Activated naive CD8-positive, alpha-beta T cell (primary cell): ENCODE measurements around the gene ATP9B.
"Not testable (repeated sequence)": the region's sequence is repeated elsewhere in the genome, so short reads cannot be mapped to it uniquely, and the experiment has no call there.

Experiments
- H3K27ac Mint-ChIP-seq: one replicate; pipeline ENCODE4 v1.8.0; 2021; ENCODE audit warnings: mixed read lengths
- H3K27me3 Mint-ChIP-seq: one replicate; pipeline ENCODE4 v1.8.0; 2021; ENCODE audit warnings: mixed read lengths
- H3K36me3 Mint-ChIP-seq: one replicate; pipeline ENCODE4 v1.8.0; 2021; ENCODE audit warnings: mixed read lengths
- H3K4me1 Mint-ChIP-seq: one replicate; pipeline ENCODE4 v1.8.0; 2021; ENCODE audit warnings: low read depth, mixed read lengths
- H3K4me3 Mint-ChIP-seq: one replicate; pipeline ENCODE4 v1.8.0; 2021; ENCODE audit warnings: mild to moderate bottlenecking, mixed read lengths
- H3K9me3 Mint-ChIP-seq: one replicate; pipeline ENCODE4 v1.8.0; 2021; ENCODE audit warnings: low read depth, mixed read lengths

Gene ATP9B

DNA sequence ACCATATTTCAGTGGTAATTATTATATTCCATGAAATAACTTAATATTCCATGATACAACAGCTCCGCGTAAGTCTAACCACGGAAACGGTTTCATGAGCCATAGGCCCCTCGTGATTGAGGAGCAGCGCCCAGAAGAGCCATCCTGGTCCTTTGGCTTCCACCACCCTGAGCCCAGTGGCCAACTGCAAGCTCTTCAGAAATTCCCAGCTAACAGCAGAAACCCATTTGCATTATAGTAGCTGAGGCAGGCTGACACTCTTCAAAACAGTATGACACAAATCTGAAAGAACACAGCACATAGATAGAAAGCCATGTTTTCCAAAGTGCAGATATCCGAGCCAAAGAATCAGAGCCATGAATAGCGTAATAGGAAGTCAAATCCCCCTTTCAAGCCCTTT is 205.6 kb downstream of the ATP9B start:
- H3K4me3 Mint-ChIP-seq = no peak overlapping the region
- H3K4me1 Mint-ChIP-seq = peaks cover 5% of the 10 kb centered on the region
- no peaks in the 10 kb centered on the region for H3K27me3 Mint-ChIP-seq
- H3K36me3 Mint-ChIP-seq = peaks cover 22% of the 10 kb centered on the region
- no peaks in the 10 kb centered on the region for H3K9me3 Mint-ChIP-seq
- no peak overlapping the region for H3K27ac Mint-ChIP-seq

- Mint-ChIP-seq H3K4me3 (no peak overlapping the region), H3K27ac (no peak overlapping the region), H3K4me1 (peaks cover 5% of the 10 kb centered on the region), H3K27me3 (no peaks in the 10 kb centered on the region), H3K36me3 (peaks cover 21% of the 10 kb centered on the region), H3K9me3 (no peaks in the 10 kb centered on the region)
Measured at GRCh38 chr18:79275461-79275860, 206.3 kb downstream of the ATP9B start.

DNA sequence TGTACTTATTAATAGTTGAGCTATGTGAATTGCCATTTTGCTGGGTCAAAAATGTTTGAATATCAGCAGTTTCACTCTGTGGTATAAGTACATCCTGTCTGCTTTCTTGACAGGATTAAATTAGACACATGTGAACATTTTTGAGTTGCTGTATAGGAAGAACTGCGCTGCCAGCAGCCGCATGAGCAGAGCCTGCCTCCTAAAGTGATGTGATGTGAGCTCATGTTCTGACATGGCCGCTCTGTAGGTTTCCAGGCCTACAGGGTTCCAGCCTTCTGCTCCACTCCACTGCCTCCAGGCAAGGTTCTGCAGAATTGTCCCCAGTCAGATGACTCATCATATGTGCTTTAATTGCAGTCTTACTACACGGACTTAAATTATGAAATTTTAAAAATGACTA is 206.8 kb downstream of the ATP9B start:
- H3K27ac Mint-ChIP-seq = no peak overlapping the region
- H3K27me3 Mint-ChIP-seq = no peaks in the 10 kb centered on the region
- no peaks in the 10 kb centered on the region for H3K9me3 Mint-ChIP-seq
- peaks cover 19% of the 10 kb centered on the region for H3K36me3 Mint-ChIP-seq
- peaks cover 5% of the 10 kb centered on the region for H3K4me1 Mint-ChIP-seq
- no peak overlapping the region for H3K4me3 Mint-ChIP-seq

GRCh38 chr18:79278896-79279295 is 209.7 kb downstream of the ATP9B start:
- Mint-ChIP-seq H3K4me3 (no peak overlapping the region), H3K36me3 (peaks cover 28% of the 10 kb centered on the region), H3K4me1 (peaks cover 5% of the 10 kb centered on the region), H3K9me3 (no peaks in the 10 kb centered on the region), H3K27me3 (no peaks in the 10 kb centered on the region), H3K27ac (no peak overlapping the region)

DNA sequence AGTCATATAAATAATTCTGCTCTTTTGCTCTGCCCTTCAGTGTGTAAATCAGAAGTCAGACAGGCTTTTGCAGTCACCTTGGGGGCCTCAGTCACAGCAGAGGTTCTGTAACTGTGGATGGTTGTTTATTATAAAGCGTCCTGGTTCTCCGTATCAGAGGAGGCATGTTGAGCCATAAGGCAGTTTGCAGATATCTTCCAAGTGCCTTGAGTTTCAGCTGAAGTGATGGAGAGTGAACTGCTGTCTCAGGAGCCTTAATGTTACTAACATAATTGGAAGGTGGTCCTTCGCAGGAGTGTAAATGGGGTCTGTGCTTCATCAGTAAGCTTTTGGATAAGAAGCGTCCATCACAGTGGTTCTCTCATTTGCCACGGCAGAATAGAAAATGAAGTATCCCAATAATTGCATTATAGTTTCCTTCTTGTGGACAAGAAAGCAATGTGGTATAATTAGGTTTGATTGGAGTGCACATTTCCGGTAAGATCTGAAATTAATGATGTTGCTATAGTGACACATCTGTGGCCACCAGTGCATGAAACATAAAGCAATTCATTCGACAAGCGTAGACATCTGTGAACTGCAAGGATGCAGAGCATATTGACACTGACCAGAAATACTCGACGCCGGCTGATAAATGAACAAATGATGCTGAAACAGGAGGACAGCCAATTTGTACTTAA is 214.1 kb downstream of the ATP9B start:
- no peaks in the 10 kb centered on the region for H3K4me1 Mint-ChIP-seq
- H3K36me3 Mint-ChIP-seq = peaks cover 27% of the 10 kb centered on the region
- no peak overlapping the region for H3K4me3 Mint-ChIP-seq
- H3K9me3 Mint-ChIP-seq = no peaks in the 10 kb centered on the region
- H3K27ac Mint-ChIP-seq = no peak overlapping the region
- H3K27me3 Mint-ChIP-seq = no peaks in the 10 kb centered on the region

DNA sequence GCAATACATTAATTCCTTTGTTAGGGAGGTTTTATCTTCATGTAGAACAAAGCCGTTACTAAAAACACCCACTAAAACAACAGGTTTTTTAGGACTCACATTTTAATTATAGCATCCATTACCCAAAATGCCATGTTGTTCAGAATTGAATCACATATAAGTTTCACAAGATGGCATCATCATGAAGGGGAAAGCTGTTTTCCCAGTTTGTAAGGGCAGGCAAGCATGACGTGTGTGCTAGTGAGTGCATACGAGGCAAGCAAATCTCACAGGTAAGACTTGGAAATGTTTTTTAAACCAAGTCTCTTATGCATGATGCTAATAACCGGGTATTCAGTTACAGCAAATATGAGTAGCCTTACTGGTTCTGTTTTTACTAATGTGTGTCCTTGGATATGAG is 214.7 kb downstream of the ATP9B start:
- peaks cover 23% of the 10 kb centered on the region for H3K36me3 Mint-ChIP-seq
- no peak overlapping the region for H3K27ac Mint-ChIP-seq

DNA sequence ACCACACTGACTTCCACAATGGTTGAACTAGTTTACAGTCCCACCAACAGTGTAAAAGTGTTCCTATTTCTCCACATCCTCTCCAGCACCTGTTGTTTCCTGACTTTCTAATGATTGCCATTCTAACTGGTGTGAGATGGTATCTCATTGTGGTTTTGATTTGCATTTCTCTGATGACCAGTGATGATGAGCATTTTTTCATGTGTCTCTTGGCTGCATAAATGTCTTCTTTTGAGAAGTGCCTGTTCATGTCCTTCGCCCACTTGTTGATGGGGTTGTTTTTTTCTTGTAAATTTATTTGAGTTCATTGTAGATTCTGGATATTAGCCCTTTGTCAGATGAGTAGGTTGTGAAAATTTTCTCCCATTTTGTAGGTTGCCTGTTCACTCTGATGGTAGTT is 216.0 kb downstream of the ATP9B start:
- not testable (repeated sequence) for H3K27me3 Mint-ChIP-seq, H3K4me3 Mint-ChIP-seq, H3K4me1 Mint-ChIP-seq, H3K9me3 Mint-ChIP-seq, H3K27ac Mint-ChIP-seq
- peaks cover 21% of the 10 kb centered on the region for H3K36me3 Mint-ChIP-seq

More for the DNA sequence above, 214.7 kb downstream of the ATP9B start:
- H3K4me1 Mint-ChIP-seq = no peaks in the 10 kb centered on the region
- no peak overlapping the region for H3K4me3 Mint-ChIP-seq
- no peaks in the 10 kb centered on the region for H3K27me3 Mint-ChIP-seq
- no peaks in the 10 kb centered on the region for H3K9me3 Mint-ChIP-seq

GRCh38 chr18:79290409-79290808 is 221.2 kb downstream of the ATP9B start:
- not testable (repeated sequence) for H3K36me3 Mint-ChIP-seq, H3K9me3 Mint-ChIP-seq, H3K27ac Mint-ChIP-seq, H3K27me3 Mint-ChIP-seq, H3K4me3 Mint-ChIP-seq
- peaks cover 14% of the 10 kb centered on the region for H3K4me1 Mint-ChIP-seq

GRCh38 chr18:79290876-79291275 is 221.7 kb downstream of the ATP9B start:
- H3K27me3 Mint-ChIP-seq = no peaks in the 10 kb centered on the region
- H3K4me3 Mint-ChIP-seq = no peak overlapping the region
- H3K4me1 Mint-ChIP-seq = peaks cover 14% of the 10 kb centered on the region
- no peaks in the 10 kb centered on the region for H3K9me3 Mint-ChIP-seq
- no peak overlapping the region for H3K27ac Mint-ChIP-seq
- peaks cover 11% of the 10 kb centered on the region for H3K36me3 Mint-ChIP-seq

DNA sequence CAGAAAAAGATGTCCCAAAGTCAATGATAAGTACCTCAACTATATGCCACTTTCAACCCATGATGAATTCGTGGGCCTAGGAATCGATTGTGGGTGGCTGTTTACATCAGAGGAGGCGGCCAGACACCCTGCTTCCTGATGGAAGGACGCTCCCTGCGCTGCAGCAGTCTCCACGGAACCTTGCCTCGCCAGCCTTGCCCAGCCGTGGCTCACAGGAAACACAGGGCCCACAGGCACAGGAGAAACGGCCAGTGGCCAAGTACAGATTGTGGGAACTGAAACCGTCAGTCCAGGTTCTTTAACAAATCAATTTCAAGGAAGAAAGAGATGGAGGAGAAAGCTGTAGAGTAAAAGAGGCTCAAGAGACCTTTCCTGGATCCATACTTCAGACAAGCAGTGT is 225.0 kb downstream of the ATP9B start:
- Mint-ChIP-seq H3K4me1 (peaks cover 11% of the 10 kb centered on the region), H3K9me3 (no peaks in the 10 kb centered on the region), H3K4me3 (no peak overlapping the region), H3K27me3 (no peaks in the 10 kb centered on the region), H3K36me3 (peaks cover 12% of the 10 kb centered on the region), H3K27ac (no peak overlapping the region)

DNA sequence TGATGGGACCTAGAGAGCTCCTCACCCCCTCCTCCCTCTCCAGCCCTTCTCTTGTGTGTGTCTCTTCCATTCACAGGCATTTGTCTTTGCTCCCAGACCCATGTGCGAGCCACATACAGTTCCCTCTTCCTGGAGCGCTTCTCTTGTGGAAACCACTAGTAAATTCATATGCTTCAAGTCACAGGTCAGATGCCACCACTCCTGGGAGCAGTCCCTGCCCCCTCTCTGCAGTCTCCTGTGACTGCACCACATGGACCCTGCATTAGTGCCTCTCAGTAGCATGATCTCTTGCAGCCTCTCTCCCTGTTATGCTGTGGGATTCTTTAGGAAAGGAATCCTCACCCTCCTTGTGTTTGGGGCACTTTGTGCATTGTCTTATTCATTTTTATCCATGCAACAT is 230.1 kb downstream of the ATP9B start:
- H3K4me3 Mint-ChIP-seq = no peak overlapping the region
- H3K27ac Mint-ChIP-seq = no peak overlapping the region
- H3K27me3 Mint-ChIP-seq = no peaks in the 10 kb centered on the region
- peaks cover 15% of the 10 kb centered on the region for H3K36me3 Mint-ChIP-seq
- no peaks in the 10 kb centered on the region for H3K9me3 Mint-ChIP-seq
- H3K4me1 Mint-ChIP-seq = no peaks in the 10 kb centered on the region

- no peaks in the 10 kb centered on the region for H3K27me3 Mint-ChIP-seq
- H3K27ac Mint-ChIP-seq = no peak overlapping the region
- H3K4me1 Mint-ChIP-seq = no peaks in the 10 kb centered on the region
- H3K9me3 Mint-ChIP-seq = no peaks in the 10 kb centered on the region
- no peak overlapping the region for H3K4me3 Mint-ChIP-seq
- peaks cover 11% of the 10 kb centered on the region for H3K36me3 Mint-ChIP-seq
Measured at GRCh38 chr18:79299711-79300110, 230.5 kb downstream of the ATP9B start.

DNA sequence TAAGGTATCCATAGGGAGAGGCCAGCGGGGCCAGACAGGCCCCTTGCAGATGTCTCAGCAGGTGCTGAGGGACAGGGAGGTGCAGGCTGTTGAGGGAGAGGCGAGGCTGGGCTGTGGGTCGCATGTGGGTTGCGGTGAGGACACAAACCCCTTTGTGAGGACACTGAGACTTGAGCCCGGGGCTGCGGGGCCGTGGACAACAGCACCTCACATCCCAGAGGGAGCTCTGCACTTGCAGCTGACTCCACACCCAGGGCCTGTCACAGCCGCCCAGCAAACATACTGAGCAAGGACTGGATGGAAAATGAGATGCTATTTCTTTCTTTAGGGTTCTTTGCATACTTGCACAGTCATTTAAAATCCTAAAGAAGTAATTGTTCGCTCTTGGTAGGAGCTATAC is 231.2 kb downstream of the ATP9B start:
- no peak overlapping the region for H3K27ac Mint-ChIP-seq
- H3K4me1 Mint-ChIP-seq = no peaks in the 10 kb centered on the region

DNA sequence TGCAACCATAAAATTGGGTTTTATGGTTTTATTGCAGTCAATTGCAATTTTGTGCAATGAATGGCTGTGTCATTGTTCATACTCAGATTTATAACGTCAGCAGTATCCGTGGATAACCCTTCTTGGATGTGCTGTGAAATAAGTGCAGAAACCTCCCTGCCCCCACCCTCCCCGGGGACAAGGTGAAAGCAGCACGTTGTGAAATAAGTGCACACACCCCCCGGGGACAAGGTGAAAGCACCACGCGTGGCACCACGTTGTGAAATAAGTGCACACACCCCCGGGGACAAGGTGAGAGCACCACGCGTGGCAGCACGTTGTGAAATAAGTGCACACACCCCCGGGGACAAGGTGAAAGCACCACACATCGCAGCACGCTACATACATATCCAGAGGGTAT is 232.9 kb downstream of the ATP9B start:
- no peaks in the 10 kb centered on the region for H3K4me1 Mint-ChIP-seq
- no peak overlapping the region for H3K4me3 Mint-ChIP-seq
- peaks cover 10% of the 10 kb centered on the region for H3K36me3 Mint-ChIP-seq
- H3K27me3 Mint-ChIP-seq = no peaks in the 10 kb centered on the region
- H3K9me3 Mint-ChIP-seq = no peaks in the 10 kb centered on the region
- no peak overlapping the region for H3K27ac Mint-ChIP-seq

More for the DNA sequence above, 231.2 kb downstream of the ATP9B start:
- Mint-ChIP-seq H3K4me3 (no peak overlapping the region), H3K36me3 (peaks cover 11% of the 10 kb centered on the region), H3K9me3 (no peaks in the 10 kb centered on the region), H3K27me3 (no peaks in the 10 kb centered on the region)

DNA sequence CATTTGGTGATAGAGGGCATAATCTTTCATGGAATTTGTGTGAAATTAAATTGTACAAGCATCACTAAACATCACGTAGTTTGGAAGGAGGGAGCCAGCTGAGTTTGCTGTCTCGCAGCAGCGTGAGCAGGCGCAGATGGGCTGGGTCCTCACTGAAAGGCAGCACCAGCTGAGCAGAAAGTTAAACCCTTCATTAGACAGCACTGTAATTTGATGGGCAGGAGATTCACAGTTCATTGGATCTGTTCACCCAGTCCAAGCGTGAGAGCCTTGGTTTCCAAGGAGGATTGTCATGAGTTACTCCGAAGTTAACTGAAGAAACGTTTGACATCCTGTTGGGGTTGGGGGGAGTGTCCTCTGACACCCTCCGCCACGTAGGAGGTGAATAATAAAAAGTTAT is 236.7 kb downstream of the ATP9B start:
- Mint-ChIP-seq H3K4me3 (no peak overlapping the region), H3K27me3 (no peaks in the 10 kb centered on the region), H3K36me3 (peaks cover 18% of the 10 kb centered on the region), H3K9me3 (no peaks in the 10 kb centered on the region), H3K4me1 (no peaks in the 10 kb centered on the region), H3K27ac (no peak overlapping the region)

GRCh38 chr18:79309614-79310358 is 240.6 kb downstream of the ATP9B start:
- Mint-ChIP-seq H3K36me3 (peaks cover 45% of the 10 kb centered on the region), H3K4me3 (no peak overlapping the region), H3K4me1 (no peaks in the 10 kb centered on the region), H3K27ac (peak overlapping the region; percentile 47), H3K27me3 (no peaks in the 10 kb centered on the region), H3K9me3 (peaks cover 5% of the 10 kb centered on the region)
